Body of pancreas (tissue), 4 donors: ENCODE data around the gene SPRED1.

Experiments
- POLR2A ChIP-seq, 3 donors: fragments of 450-650 bp; IDR thresholded peaks; one replicate each; pipeline ENCODE4 v1.6.1; 2016; ENCODE audit warnings: antibody characterized with exemption in 3 of 3, mild to moderate bottlenecking in 2 of 3
- TF ChIP-seq, protein P1 (sequence below), 7 experiments: fragments of 450-650 bp in 4 of 7; fragments of 200-600 bp in 3 of 7; sonication (generic) in 3 of 7; IDR thresholded peaks; one replicate each; pipeline ENCODE4 v1.5.1; 2016 to 2019; ENCODE audit warnings: antibody characterized with exemption in 7 of 7

- TF ChIP-seq, protein P1, sequence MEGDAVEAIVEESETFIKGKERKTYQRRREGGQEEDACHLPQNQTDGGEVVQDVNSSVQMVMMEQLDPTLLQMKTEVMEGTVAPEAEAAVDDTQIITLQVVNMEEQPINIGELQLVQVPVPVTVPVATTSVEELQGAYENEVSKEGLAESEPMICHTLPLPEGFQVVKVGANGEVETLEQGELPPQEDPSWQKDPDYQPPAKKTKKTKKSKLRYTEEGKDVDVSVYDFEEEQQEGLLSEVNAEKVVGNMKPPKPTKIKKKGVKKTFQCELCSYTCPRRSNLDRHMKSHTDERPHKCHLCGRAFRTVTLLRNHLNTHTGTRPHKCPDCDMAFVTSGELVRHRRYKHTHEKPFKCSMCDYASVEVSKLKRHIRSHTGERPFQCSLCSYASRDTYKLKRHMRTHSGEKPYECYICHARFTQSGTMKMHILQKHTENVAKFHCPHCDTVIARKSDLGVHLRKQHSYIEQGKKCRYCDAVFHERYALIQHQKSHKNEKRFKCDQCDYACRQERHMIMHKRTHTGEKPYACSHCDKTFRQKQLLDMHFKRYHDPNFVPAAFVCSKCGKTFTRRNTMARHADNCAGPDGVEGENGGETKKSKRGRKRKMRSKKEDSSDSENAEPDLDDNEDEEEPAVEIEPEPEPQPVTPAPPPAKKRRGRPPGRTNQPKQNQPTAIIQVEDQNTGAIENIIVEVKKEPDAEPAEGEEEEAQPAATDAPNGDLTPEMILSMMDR (IDR thresholded peaks at IDR 0.05): no peak
- no peak for TF ChIP-seq POLR2A (IDR thresholded peaks at IDR 0.05)
Measured at GRCh38 chr15:38215707-38216106, 36.9 kb upstream of the SPRED1 start.
